HCT116 (cell line): ENCODE results near the gene AKAP13. TPM values are rescaled to one million over a fixed set of nuclear protein-coding genes. Genes with fewer than 3 reads are reported as not detected.

Experiments
- ATAC-seq: fragments of 200-7000 bp; cut with Tn5 transposase; 2 replicates; pipeline ENCODE4 v1.9.1; 2020; ENCODE audit warnings: mild to moderate bottlenecking, moderate library complexity
- BruUV-seq: library from RNA; stranded (reverse); fragments of 400-500 nt; replicated peaks from 2 replicates; lab custom pipeline; 2021; lab: Mats Ljungman, UMichigan
- CTCF ChIA-PET: fragments of 300-600 bp; sonication (Branson Sonifier 250); formaldehyde crosslinking; loops from one replicate; lab custom pipeline; 2021; ENCODE audit warnings: antibody characterized with exemption; lab: Charles Lee
- POLR2A ChIA-PET: fragments of 300-600, 350-600 bp; sonication (Branson Sonifier 250); formaldehyde crosslinking; loops from one replicate; lab custom pipeline; 2021; ENCODE audit warnings: antibody characterized with exemption; lab: Charles Lee
- RAD21 ChIA-PET, 2 experiments: fragments of 300-600 bp; sonication (Branson Sonifier 250); formaldehyde crosslinking; loops; one replicate each; lab custom pipeline; 2023; ENCODE audit warnings: low total read pairs in 2 of 2; ENCODE audit not compliant: uncharacterized antibody in 2 of 2, unreplicated experiment in 2 of 2, low non-redundant PET in 1 of 2; lab: Charles Lee
- DNase-seq: peaks from one replicate; pipeline ENCODE4 v3.0.0-alpha.2; 2010; ENCODE audit warnings: low read depth, low spot score
- H2AFZ ChIP-seq: fragments of 200-600 bp; shearing (Covaris generic), sonication (generic); 2 replicates; pipeline ENCODE4 v1.6.1; 2017; ENCODE audit warnings: low read depth, mixed run types, mixed read lengths, antibody characterized with exemption, low read length; ENCODE audit not compliant: poor library complexity, severe bottlenecking
- H3K27ac ChIP-seq: 2 replicates; pipeline ENCODE4 v1.5.1; 2012; ENCODE audit warnings: low read depth, low read length
- H3K27me3 ChIP-seq: fragments of 200-600 bp; sonication (generic); 2 replicates; pipeline ENCODE4 v1.6.1; 2016; ENCODE audit warnings: mixed run types, low read length, mixed read lengths; ENCODE audit not compliant: insufficient read depth
- H3K36me3 ChIP-seq, 2 experiments: fragments of 200-500 bp in 1 of 2; fragments of 200-600 bp in 1 of 2; sonication (Bioruptor generic) in 1 of 2; sonication (generic) in 1 of 2; 2 replicates each; pipeline versions ENCODE4 v1.5.1 to v1.6.1; 2014 to 2016; ENCODE audit warnings: low read length in 2 of 2, inconsistent platforms in 1 of 2, mixed read lengths in 1 of 2, mixed run types in 1 of 2; ENCODE audit not compliant: insufficient read depth in 2 of 2, control insufficient read depth in 1 of 2
- H3K4me1 ChIP-seq, 2 experiments: fragments of 200-600 bp in 1 of 2; sonication (generic) in 1 of 2; 2 replicates each; pipeline versions ENCODE4 v1.5.1 to v1.6.1; 2012 to 2017; ENCODE audit warnings: low read length in 2 of 2, inconsistent platforms in 1 of 2, mild to moderate bottlenecking in 1 of 2, mixed read lengths in 1 of 2, mixed run types in 1 of 2, moderate library complexity in 1 of 2; ENCODE audit not compliant: insufficient read depth in 2 of 2, control insufficient read depth in 1 of 2
- H3K4me2 ChIP-seq: fragments of 200-600 bp; sonication (generic); 2 replicates; pipeline ENCODE4 v1.6.1; 2017; ENCODE audit warnings: mixed run types, low read length, mixed read lengths
- H3K4me3 ChIP-seq, 2 experiments: fragments of 200-600 bp in 1 of 2; sonication (generic) in 1 of 2; replicated peaks in 1 of 2; 2 replicates each; pipeline ENCODE4 v1.5.1; 2011 to 2016; ENCODE audit warnings: low read length in 2 of 2, control low read depth in 1 of 2, low read depth in 1 of 2, mild to moderate bottlenecking in 1 of 2, mixed read lengths in 1 of 2, mixed run types in 1 of 2
- H3K79me2 ChIP-seq: fragments of 200-600 bp; sonication (generic); 2 replicates; pipeline ENCODE4 v1.6.1; 2017; ENCODE audit warnings: mild to moderate bottlenecking, mixed run types, low read length, moderate library complexity, mixed read lengths; ENCODE audit not compliant: insufficient read depth
- H3K9ac ChIP-seq: fragments of 200-600 bp; sonication (generic); 2 replicates; pipeline ENCODE4 v1.6.1; 2016; ENCODE audit warnings: low read length, mixed read lengths
- H3K9me2 ChIP-seq: fragments of 200-600 bp; sonication (generic), shearing (Covaris generic); 2 replicates; pipeline ENCODE4 v1.6.1; 2017; ENCODE audit warnings: mixed run types, mild to moderate bottlenecking, moderate library complexity; ENCODE audit not compliant: insufficient read depth
- H3K9me3 ChIP-seq, 2 experiments: fragments of 200-500 bp in 1 of 2; fragments of 200-600 bp in 1 of 2; sonication (Bioruptor generic) in 1 of 2; sonication (generic) in 1 of 2; 2 replicates each; pipeline ENCODE4 v1.6.1; 2014 to 2017; ENCODE audit warnings: low read length in 2 of 2, mixed read lengths in 2 of 2, inconsistent platforms in 1 of 2, low read depth in 1 of 2, mild to moderate bottlenecking in 1 of 2, mixed run types in 1 of 2, moderate library complexity in 1 of 2; ENCODE audit not compliant: control insufficient read depth in 1 of 2, insufficient read depth in 1 of 2
- H4K20me1 ChIP-seq: fragments of 200-600 bp; sonication (generic), shearing (Covaris generic); 2 replicates; pipeline ENCODE4 v1.6.1; 2017; ENCODE audit warnings: mixed run types, mild to moderate bottlenecking, moderate library complexity; ENCODE audit not compliant: insufficient read depth
- EZH2 ChIP-seq: fragments of 200-600 bp; sonication (generic); IDR thresholded peaks from 2 replicates; pipeline ENCODE4 v1.6.1; 2017; ENCODE audit warnings: antibody characterized with exemption, mixed run types
- JUND ChIP-seq: IDR thresholded peaks from 2 replicates; pipeline ENCODE4 v1.6.1; 2012
- POLR2AphosphoS5 ChIP-seq: IDR thresholded peaks from 2 replicates; pipeline ENCODE4 v1.6.1; 2011; ENCODE audit warnings: mild to moderate bottlenecking, low read depth, low read length, moderate library complexity
- SP1 ChIP-seq: IDR thresholded peaks from 2 replicates; pipeline ENCODE4 v1.6.1; 2012; ENCODE audit warnings: low read depth
- SRF ChIP-seq: IDR thresholded peaks from 2 replicates; pipeline ENCODE4 v1.6.1; 2012; ENCODE audit warnings: low read depth
- YY1 ChIP-seq: IDR thresholded peaks from 2 replicates; pipeline ENCODE4 v1.6.1; 2011; ENCODE audit warnings: low read length, low read depth, moderate library complexity, mild to moderate bottlenecking; ENCODE audit not compliant: insufficient replicate concordance; ENCODE audit errors: extremely low read depth
- intact Hi-C: fragments of 100-400 bp; cut with micrococcal nuclease; formaldehyde crosslinking; loops from 2 replicates; pipeline ENCODE4 v1.10.0; 2022
- total RNA-seq: library from RNA; stranded (reverse); gene quantifications from one replicate; pipeline ENCODE4 v1.2.1, GENCODE V29; 2021; ENCODE audit not compliant: unreplicated experiment
- TF ChIP-seq, protein P1 (sequence below): IDR thresholded peaks from 2 replicates; pipeline ENCODE4 v1.6.1; 2012
- TF ChIP-seq, protein P2 (sequence below): IDR thresholded peaks from 2 replicates; pipeline ENCODE4 v1.6.1; 2011; ENCODE audit warnings: mild to moderate bottlenecking, low read length, moderate library complexity; ENCODE audit not compliant: insufficient replicate concordance; ENCODE audit errors: extremely low read depth
- TF ChIP-seq, protein P3 (sequence below): IDR thresholded peaks from 2 replicates; pipeline ENCODE4 v1.6.1; 2012; ENCODE audit warnings: low read depth

Gene AKAP13
- total RNA-seq, 1 experiment from 2014 or later, result 43.1 TPM

DNA sequence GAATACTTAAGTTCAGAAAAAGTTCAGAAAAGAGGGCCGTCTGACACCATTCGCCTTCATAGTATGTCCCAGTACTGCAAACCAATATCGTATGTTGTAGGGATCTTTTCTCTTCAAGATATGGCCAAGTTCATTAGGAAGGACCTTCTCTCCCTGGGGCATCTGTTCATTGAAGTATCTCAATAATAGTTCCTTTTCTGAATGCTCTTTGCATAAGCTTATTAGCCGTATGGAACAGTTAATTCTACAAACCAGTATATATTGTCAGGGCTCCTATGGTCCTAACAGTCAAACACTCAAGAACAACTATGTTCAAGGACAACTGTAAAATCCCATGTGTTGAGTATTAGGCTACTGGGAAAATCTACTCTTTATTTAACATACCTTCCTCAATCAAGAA, 211.2 kb downstream of the AKAP13 start:
- intact Hi-C loops, result no loop called here
- CTCF ChIA-PET, result interaction anchor here (1.0 kb wide), 1 partner anchor 9 kb away, joined by 3 read pairs; no protein-coding TSS in a partner anchor
- ATAC-seq, result no peak
- Histone ChIP-seq H3K4me2 (no peak overlapping the region), H3K36me3 (no peaks in the 10 kb centered on the region), H3K9me3 (no peaks in the 10 kb centered on the region), H3K27ac (no peak overlapping the region), H3K9me2 (no peaks in the 10 kb centered on the region), H3K9ac (no peak overlapping the region), H3K27me3 (no peaks in the 10 kb centered on the region), H2AFZ (no peak overlapping the region)
- POLR2A ChIA-PET, result no interaction called here
- RAD21 ChIA-PET, result interaction anchor here in 1 of 2 experiments (0.7 kb wide), 1 partner anchor 63 kb away, joined by 4 read pairs; no protein-coding TSS in a partner anchor
- no peak for DNase-seq
- TF ChIP-seq POLR2AphosphoS5 (no peak), YY1 (no peak), SRF (no peak), JUND (no peak), SP1 (no peak), EZH2 (no peak)
- TF ChIP-seq, protein P1, sequence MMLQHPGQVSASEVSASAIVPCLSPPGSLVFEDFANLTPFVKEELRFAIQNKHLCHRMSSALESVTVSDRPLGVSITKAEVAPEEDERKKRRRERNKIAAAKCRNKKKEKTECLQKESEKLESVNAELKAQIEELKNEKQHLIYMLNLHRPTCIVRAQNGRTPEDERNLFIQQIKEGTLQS, result no peak
- TF ChIP-seq, protein P2, sequence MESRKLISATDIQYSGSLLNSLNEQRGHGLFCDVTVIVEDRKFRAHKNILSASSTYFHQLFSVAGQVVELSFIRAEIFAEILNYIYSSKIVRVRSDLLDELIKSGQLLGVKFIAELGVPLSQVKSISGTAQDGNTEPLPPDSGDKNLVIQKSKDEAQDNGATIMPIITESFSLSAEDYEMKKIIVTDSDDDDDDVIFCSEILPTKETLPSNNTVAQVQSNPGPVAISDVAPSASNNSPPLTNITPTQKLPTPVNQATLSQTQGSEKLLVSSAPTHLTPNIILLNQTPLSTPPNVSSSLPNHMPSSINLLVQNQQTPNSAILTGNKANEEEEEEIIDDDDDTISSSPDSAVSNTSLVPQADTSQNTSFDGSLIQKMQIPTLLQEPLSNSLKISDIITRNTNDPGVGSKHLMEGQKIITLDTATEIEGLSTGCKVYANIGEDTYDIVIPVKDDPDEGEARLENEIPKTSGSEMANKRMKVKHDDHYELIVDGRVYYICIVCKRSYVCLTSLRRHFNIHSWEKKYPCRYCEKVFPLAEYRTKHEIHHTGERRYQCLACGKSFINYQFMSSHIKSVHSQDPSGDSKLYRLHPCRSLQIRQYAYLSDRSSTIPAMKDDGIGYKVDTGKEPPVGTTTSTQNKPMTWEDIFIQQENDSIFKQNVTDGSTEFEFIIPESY, result no peak
- TF ChIP-seq, protein P3, sequence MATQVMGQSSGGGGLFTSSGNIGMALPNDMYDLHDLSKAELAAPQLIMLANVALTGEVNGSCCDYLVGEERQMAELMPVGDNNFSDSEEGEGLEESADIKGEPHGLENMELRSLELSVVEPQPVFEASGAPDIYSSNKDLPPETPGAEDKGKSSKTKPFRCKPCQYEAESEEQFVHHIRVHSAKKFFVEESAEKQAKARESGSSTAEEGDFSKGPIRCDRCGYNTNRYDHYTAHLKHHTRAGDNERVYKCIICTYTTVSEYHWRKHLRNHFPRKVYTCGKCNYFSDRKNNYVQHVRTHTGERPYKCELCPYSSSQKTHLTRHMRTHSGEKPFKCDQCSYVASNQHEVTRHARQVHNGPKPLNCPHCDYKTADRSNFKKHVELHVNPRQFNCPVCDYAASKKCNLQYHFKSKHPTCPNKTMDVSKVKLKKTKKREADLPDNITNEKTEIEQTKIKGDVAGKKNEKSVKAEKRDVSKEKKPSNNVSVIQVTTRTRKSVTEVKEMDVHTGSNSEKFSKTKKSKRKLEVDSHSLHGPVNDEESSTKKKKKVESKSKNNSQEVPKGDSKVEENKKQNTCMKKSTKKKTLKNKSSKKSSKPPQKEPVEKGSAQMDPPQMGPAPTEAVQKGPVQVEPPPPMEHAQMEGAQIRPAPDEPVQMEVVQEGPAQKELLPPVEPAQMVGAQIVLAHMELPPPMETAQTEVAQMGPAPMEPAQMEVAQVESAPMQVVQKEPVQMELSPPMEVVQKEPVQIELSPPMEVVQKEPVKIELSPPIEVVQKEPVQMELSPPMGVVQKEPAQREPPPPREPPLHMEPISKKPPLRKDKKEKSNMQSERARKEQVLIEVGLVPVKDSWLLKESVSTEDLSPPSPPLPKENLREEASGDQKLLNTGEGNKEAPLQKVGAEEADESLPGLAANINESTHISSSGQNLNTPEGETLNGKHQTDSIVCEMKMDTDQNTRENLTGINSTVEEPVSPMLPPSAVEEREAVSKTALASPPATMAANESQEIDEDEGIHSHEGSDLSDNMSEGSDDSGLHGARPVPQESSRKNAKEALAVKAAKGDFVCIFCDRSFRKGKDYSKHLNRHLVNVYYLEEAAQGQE, result no peak
- TF ChIP-seq, all 23 proteins: peak for 0
- Histone ChIP-seq H3K79me2 (no peaks in the 10 kb centered on the region), H3K4me3 (no peak overlapping the region), H3K4me1 (peaks cover 0 to 11% of the 10 kb centered on the region in 2 experiments; a peak in 2 of 4 replicates), H4K20me1 (no peaks in the 10 kb centered on the region)
- BruUV-seq, result no TSS peak
